Erythroblast (primary cell): ENCODE data around the gene ELL.
"Not testable (repeated sequence)": the region's sequence is repeated elsewhere in the genome, so short reads cannot be mapped to it uniquely, and the experiment has no call there.

Source experiments
- DNase-seq, 2 experiments: peaks; one replicate each; lab custom pipeline; 2025; lab: John Stamatoyannopoulos, UW
- GATA1 ChIP-seq: IDR thresholded peaks from 2 replicates; pipeline ENCODE4 v1.6.1; 2011; ENCODE audit warnings: low read depth, mild to moderate bottlenecking, control low read depth, low read length, moderate library complexity
- POLR2A ChIP-seq: IDR thresholded peaks from 2 replicates; pipeline ENCODE4 v1.6.1; 2011; ENCODE audit warnings: mild to moderate bottlenecking, low read length

ELL gene

DNA sequence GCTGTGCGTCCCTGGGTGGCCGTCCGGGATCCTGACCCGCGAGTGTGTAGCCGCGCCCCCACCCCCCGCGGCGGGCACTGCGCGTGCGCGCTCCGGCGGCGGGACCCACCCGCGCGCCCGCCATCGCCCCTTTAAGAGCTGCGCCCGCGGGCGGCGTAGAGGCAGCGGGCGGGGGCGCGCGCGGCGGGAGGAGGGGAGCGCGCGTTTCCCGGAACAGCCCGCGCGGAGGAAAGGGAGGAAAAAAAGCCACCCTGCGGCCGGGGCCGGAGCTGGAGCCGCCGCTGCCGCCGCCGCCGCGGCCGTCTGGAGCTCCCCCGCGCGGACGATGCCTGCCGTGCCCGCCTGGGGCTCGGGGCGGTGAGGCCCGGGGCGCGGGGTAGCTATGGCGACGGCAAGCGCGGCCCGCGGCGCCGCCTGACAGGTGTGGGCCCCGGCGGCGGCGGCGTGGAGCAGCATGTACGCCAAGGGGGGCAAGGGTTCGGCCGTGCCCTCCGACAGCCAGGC, 102.6 kb downstream of the ELL start, which contains the start of gene SSBP4:
Gene SSBP4, plus strand, starts transcription at position 204 of the 504 bp plus-strand sequence. Its CDS starts 251 bp downstream, at position 455.
- TF ChIP-seq POLR2A: no peak
- TF ChIP-seq GATA1: no peak
- peak; percentile 89 to 92 for DNase-seq

DNA sequence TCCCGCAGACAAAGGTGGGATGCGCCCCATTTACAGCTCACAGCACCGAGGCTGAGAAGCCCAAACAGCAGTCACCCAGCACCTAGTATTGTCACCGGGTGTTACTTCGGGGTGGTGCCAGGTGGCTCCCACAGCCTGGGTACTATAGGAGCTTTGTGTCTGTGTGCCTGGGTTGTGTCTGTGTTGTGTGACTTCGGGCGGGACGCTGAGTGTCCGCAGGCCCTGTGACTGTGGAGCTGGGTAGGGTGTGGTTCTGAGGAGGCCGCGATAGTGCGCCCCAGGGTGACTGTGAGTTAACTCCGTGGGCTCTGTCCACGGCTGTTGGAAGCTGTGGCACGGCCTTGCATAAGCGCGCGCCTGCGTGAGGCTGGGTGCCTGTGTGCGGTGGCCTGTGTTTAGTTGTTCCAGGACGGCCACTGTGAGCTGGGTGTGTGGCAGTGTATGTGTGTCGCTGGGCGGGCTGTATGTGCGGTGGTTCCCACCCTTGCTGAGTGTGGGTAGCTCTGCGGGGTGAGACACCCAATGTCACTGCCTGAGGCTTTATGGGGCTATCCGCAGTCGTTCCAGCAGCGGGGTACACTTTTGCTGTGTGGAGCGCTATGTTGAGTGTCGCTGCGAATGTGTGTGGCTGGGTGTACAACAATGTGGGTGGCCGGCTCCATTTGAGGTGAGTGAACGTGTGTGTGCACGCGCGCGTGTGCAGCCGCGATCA, 103.2 kb downstream of the ELL start:
- DNase-seq: peak; percentile 83 to 86
- TF ChIP-seq POLR2A (no peak), GATA1 (no peak)

DNA sequence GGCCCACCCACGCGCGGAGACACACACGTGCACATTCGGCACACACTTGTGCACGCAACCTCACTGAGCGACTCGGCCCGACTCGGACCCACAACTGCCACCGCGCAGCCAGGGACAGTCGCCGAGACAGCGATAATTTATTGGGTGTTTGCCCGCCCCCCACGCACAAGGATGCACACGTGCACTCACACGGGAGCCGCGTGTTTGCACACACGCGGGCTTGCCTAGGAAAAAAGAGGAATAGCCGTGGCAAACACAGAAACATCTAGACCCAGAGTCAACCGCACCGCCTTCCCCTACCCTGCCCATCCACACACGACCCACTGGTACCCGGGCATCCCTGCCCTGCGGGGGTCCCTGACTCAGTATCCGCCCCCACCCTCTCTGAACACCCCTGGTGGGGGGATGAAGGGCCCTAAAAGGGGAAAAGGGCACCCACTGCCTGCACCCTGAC, 103.8 kb downstream of the ELL start:
- TF ChIP-seq GATA1 (no peak), POLR2A (no peak)
- peak in 1 of 2 experiments; percentile 55 for DNase-seq

GRCh38 chr19:18417250-18418028, 104.4 kb downstream of the ELL start:
- TF ChIP-seq GATA1: no peak
- peak; percentile 26 for TF ChIP-seq POLR2A
- peak in 1 of 2 experiments; percentile 66 for DNase-seq

- peak; percentile 88 to 90 for DNase-seq
- peak; percentile 31 for TF ChIP-seq POLR2A
- no peak for TF ChIP-seq GATA1
These were observed 105.1 kb downstream of the ELL start for GRCh38 chr19:18416778-18417249.

GRCh38 chr19:18415178-18415867, 106.5 kb downstream of the ELL start:
- no peak for DNase-seq

GRCh38 chr19:18414504-18415177, 107.2 kb downstream of the ELL start:
- TF ChIP-seq GATA1: no peak
- no peak for TF ChIP-seq POLR2A
- no peak for DNase-seq

More at GRCh38 chr19:18415178-18415867, 106.5 kb downstream of the ELL start:
- TF ChIP-seq GATA1 (no peak), POLR2A (no peak)

DNA sequence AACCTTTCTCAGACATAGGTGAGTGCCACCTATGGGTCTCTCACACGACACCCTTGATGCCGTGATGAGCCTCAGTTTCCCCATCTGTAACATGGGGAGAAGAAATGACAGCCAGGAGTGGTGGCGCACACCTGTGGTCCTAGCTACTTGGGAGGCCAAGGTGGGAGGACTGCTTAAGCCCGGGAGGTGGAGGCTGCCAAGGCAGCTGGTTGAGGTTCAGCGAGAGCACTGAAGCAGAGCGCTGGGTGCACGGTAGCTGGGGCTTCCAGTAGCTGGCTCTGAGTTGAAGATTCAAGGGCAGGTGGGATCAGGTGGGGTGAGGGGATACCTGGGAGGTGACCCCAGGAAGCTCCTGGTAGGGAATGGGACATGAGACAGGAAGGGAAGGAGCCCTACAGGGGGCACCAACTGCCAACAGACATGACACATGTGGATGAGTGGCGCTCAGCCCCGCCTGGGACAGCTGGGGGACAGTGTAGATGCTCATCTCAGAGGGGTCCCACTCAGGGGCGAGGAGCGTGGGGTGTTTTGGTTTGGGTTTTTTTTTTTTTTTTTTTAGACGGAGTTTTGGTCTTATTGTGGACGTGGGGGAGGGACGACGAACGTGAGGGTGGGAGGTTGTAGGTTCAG, 109.1 kb downstream of the ELL start:
- no peak for DNase-seq
- TF ChIP-seq POLR2A (no peak), GATA1 (no peak)

- DNase-seq: peak in 1 of 2 experiments; percentile 76
- no peak for TF ChIP-seq GATA1
- no peak for TF ChIP-seq POLR2A
These were observed 113.8 kb downstream of the ELL start for GRCh38 chr19:18408053-18408476.

DNA sequence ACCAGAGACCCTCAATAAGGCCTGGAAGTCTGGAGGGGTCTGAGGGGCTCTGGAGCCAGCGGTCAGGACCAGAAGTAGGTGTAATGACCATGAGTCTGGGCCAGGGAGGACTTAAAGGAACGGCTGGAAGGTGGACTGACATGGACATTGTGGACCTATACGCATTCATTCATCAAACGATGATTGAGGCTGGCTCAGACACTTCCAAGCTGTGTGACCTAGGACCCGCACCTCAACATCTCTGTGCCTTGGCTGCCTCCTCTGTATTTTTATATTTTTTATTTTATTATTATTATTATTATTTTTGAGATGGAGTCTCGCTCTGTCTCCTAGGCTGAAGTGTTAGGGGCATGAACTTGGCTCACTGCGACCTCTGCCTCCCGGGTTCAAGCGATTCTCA, 115.1 kb downstream of the ELL start:
- no peak for DNase-seq
- TF ChIP-seq POLR2A (no peak), GATA1 (no peak)

DNA sequence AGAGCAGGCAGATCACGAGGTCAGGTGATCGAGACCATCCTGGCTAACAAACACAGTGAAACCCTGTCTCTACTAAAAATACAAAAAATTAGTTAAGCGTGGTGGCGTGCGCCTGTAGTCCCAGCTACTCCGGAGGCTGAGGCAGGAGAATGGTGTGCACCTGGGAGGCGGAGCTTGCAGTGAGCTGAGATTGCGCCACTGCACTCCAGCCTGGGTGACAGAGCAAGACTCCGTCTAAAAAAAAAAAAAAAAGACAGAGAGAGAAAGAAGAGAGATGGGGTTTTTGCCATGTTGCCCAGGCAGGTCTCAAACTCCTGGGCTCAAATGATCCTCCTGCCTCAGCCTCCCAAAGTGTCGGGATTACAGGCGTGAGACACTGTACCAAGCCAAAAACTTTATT, 116.1 kb downstream of the ELL start:
- not testable (repeated sequence) for DNase-seq

GRCh38 chr19:18402455-18403248, 119.2 kb downstream of the ELL start:
- DNase-seq: not testable (repeated sequence)

DNA sequence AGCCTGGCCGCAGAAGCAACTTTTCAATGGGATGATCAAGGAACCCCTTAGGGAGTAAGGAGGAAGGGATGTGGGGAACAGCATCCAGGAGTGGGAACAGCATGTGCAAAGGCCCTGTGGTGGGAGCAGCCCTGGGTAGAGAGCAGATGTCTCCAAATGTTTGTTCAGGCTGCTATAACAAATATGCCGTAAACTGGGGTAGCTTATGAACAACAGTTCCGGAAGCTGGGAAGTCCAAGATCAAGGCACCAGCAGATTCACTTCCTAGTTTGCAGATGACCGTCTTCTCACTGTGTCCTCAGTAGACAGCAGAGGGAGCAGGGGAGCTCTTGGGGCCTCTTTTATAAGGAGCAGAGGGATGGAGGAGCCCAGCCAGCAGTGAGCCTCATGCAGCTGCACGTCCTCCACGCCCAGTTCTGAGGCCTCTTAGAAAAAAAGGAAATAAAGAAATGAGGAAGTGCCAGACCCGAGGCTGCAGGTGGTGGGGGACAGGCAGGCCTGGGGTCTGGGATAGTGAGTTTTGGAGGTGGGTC, 120.2 kb downstream of the ELL start:
- TF ChIP-seq GATA1 (no peak), POLR2A (no peak)
- peak; percentile 76 to 77 for DNase-seq
